Sciatic nerve (tissue), 2 donors: ENCODE measurements around the gene C2CD2. TPM values are rescaled to one million over a fixed set of nuclear protein-coding genes. Genes with fewer than 3 reads are reported as not detected.
A peak's percentile ranks its signal among the peaks of the same experiment; 100 is the strongest.

Experiments used
- ATAC-seq: fragments of 200-7000 bp; cut with Tn5 transposase; one replicate; pipeline ENCODE4 v1.9.1; 2020; ENCODE audit warnings: mild to moderate bottlenecking, moderate library complexity
- DNase-seq: peaks from one replicate; pipeline ENCODE4 v3.0.0-alpha.2; 2020; ENCODE audit warnings: low spot score
- intact Hi-C: fragments of 100-400 bp; cut with DNase I; formaldehyde crosslinking; loops from one replicate; pipeline ENCODE4 v1.14.2; 2022
- total RNA-seq: library from RNA; stranded (reverse); fragmentation: NEBNext Ultra II Directional; extraction: Animal tissue kit (Norgen Biotek cat#: 25700); gene quantifications from one replicate; pipeline ENCODE4 v1.2.1, GENCODE V29; 2021
- donor health status: DM: no; HTN: no; CAD: no.
- donor health status: DM: no; HTN: no; CAD: no.

Gene C2CD2
- total RNA-seq, 1 donor from 2014 or later, result 60.9 TPM

GRCh38 chr21:41923631-41924367, 30.0 kb downstream of the C2CD2 start:
- DNase-seq (no peak), ATAC-seq (peak; percentile 86)
- intact Hi-C loops, result no loop called here

GRCh38 chr21:41923186-41923585, 30.6 kb downstream of the C2CD2 start:
- ATAC-seq (peak; percentile 1), DNase-seq (no peak)
- intact Hi-C loops, result no loop called here

- ATAC-seq (no peak), DNase-seq (peak; percentile 14)
- intact Hi-C loops, result no loop called here
Observed at GRCh38 chr21:41921021-41921420, 32.8 kb downstream of the C2CD2 start.

GRCh38 chr21:41920476-41920875, 33.3 kb downstream of the C2CD2 start:
- intact Hi-C loops, result no loop called here
- no peak for DNase-seq
- ATAC-seq, result no peak

DNA sequence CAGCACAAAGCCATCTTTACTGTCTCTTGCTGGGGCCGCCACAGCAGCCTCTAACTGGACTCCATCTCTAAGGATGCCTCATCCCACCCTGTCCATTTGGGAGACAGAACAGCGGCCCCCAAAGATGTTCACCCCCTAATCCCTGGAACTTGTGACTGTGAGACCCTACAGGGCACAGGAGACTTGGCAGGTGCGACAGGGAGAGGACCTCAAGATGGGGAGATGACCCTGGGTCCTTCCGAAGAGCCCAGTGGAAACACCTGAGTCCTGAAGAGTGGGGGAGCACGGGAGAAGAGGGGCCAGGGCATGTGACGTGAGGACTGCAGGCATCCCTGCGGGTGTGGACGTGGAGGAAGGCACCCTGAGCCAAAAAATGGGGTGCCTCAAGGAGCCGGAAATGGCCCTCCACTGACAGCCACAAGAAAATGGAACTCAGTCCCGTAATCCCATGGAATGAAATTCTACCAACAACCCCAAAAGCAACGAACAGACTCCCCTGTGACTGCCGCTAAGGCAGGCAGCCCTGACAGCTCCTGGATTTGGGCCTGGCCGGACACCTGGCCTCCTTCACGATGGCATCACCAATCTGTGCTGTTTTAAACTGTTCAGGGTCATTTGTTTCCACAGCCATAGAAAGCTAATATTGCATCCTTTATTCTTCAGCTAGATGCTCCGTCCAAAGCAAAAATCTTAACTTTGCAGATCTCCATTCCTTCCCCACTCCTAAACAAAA, 34.0 kb downstream of the C2CD2 start:
- peak; percentile 36 for DNase-seq
- ATAC-seq, result no peak
- intact Hi-C loops, result no loop called here

- no peak for ATAC-seq
- DNase-seq, result peak; percentile 17
Observed at GRCh38 chr21:41918561-41919358, 35.1 kb downstream of the C2CD2 start.

GRCh38 chr21:41917531-41917930, 36.3 kb downstream of the C2CD2 start:
- intact Hi-C loops, result no loop called here
- ATAC-seq (no peak), DNase-seq (no peak)

More at GRCh38 chr21:41918561-41919358, 35.1 kb downstream of the C2CD2 start:
- intact Hi-C loops, result no loop called here

GRCh38 chr21:41916888-41917433, 36.9 kb downstream of the C2CD2 start:
- ATAC-seq, result no peak
- DNase-seq, result no peak
- intact Hi-C loops, result no loop called here

- no peak for ATAC-seq
- DNase-seq, result no peak
- intact Hi-C loops, result no loop called here
Observed at GRCh38 chr21:41914965-41915364, 38.9 kb downstream of the C2CD2 start.

DNA sequence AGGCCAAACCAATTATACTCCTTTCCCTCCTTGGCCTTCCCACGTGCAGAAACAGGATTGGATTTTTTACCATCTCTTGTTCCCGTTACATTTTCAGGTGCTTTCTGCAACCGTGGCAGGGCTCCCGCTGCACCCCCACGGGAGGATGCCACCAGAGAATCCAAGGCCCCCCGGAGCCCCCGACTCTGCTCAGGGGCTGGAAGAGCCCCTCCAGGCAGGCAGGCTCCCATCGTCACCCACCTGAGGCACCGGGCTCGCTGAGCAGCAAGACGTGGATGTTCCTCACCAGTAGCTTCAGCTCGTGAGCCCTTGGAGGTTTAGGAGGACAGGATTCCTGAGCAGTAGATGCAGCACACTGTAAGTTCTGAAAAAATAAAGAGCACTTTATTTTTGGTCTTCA, 39.5 kb downstream of the C2CD2 start:
- intact Hi-C loops, result no loop called here
- ATAC-seq (no peak), DNase-seq (no peak)

- no peak for ATAC-seq
- intact Hi-C loops, result no loop called here
- no peak for DNase-seq
Observed at GRCh38 chr21:41913230-41913629, 40.6 kb downstream of the C2CD2 start.

GRCh38 chr21:41908829-41909228, 45.0 kb downstream of the C2CD2 start:
- intact Hi-C loops, result no loop called here
- ATAC-seq, result peak; percentile 55
- DNase-seq, result no peak

DNA sequence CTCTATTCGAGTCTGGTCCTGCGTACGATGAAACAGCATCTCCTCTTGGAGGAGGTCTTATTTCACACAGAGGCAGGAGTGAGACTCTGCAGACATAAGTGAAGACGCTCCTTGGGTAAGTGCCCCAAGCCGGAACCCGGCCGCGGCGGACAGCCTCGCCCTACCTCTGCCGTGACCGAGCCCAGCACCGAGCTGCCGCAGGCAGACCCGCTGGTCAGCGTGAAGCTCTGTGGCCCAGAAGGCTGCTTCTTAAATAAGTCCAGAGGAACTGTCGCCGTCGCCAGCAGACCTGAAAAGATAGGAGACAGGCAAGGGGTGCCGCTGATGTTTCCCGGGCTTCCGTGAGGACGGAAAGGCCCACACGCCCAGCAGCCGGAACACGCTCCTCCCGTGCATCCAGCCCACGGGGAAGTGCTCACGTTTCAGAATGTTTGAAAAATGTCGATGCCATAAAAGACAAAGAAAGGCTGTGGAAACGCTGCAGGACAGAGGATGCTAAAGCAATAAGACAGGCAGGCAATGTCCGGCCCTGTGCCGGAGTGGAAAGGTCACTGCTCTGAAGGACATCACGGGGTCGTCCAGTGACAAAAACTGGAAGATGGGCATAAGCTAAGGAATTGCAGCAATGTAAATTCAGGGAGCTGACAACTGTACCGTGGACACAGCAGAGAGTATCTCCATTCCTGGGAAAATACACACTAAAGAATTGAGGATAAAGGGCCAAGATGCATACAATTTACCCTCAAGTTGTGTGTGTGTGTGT, 46.1 kb downstream of the C2CD2 start:
- intact Hi-C loops, result no loop called here
- no peak for ATAC-seq
- DNase-seq, result no peak

DNA sequence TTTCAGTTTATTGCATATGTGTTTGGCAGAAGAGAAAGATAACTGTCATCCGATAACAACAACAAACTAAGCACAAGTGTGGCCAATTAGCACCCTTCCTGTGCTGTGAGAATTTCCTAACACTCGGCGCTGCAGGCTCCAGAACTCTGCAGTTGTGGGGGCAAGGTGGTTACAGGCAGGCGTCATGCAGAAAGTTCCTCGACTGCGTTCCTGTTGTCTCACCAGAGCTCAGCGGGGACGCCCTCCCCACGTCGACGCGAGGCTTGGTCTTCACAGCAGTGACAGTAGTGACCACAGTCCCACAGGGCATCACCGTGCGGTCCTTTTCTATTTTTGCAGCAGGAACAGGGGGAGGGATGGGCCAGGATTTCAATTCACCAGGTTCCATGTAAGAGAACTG, 47.0 kb downstream of the C2CD2 start:
- intact Hi-C loops, result no loop called here
- no peak for DNase-seq
- no peak for ATAC-seq

GRCh38 chr21:41903559-41904351, 50.1 kb downstream of the C2CD2 start:
- DNase-seq, result no peak
- ATAC-seq, result no peak
- intact Hi-C loops, result no loop called here

DNA sequence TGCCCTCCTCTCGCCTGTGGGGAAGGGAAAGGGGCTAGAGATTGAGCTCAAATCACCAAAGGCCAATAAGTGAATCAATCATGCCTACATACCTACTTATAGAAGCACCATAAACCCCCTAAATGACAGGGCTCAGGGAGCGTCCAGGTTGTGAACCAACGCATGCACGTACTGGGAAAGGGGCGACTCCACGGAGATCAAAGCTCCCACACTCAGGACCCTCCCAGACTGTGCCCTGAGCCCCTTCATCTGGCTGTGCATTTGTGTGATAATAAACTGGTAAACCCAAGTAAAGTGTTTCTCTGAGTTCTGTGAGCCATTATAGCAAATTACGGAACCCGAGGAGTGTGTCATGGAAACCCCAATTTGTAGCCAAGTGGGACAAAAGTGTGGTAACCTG, 50.9 kb downstream of the C2CD2 start:
- intact Hi-C loops, result no loop called here

GRCh38 chr21:41901782-41902181, 52.0 kb downstream of the C2CD2 start:
- intact Hi-C loops, result no loop called here
- ATAC-seq, result no peak

More for the DNA sequence above, 50.9 kb downstream of the C2CD2 start:
- ATAC-seq (no peak), DNase-seq (no peak)

GRCh38 chr21:41901099-41901498, 52.7 kb downstream of the C2CD2 start:
- DNase-seq, result no peak
- intact Hi-C loops, result no loop called here
- ATAC-seq, result peak; percentile 77

More at GRCh38 chr21:41901782-41902181, 52.0 kb downstream of the C2CD2 start:
- no peak for DNase-seq
